ENCODE data around the gene TARDBP.
"Not testable (repeated sequence)": the region's sequence is repeated elsewhere in the genome, so short reads cannot be mapped to it uniquely, and the experiment has no call there.

TARDBP gene

GRCh38 chr1:11059968-11060830, 47.7 kb downstream of the TARDBP start, which contains the start of gene SRM:
SRM (minus strand) TSS chr1:11060018; CDS start chr1:11059943, 75 bp downstream.
- DNase-seq (ENCODE audit: low read depth in 3 of 3): peak; percentile 80 to 91 (median 85)

- DNase-seq (ENCODE audit: low read depth in 3 of 3): no peak
Measured at GRCh38 chr1:11061652-11062365, 49.4 kb downstream of the TARDBP start.

- no peak for DNase-seq (ENCODE audit: low read depth in 3 of 3)
Measured at GRCh38 chr1:11062965-11063401, 50.5 kb downstream of the TARDBP start.

- not testable (repeated sequence) for DNase-seq (ENCODE audit: low read depth in 3 of 3)
Measured at GRCh38 chr1:11063937-11064537, 51.6 kb downstream of the TARDBP start.

- no peak for DNase-seq (ENCODE audit: low read depth in 3 of 3)
Measured at GRCh38 chr1:11064942-11065341, 52.5 kb downstream of the TARDBP start.

- no peak for DNase-seq (ENCODE audit: low read depth in 3 of 3)
Measured at GRCh38 chr1:11065796-11066195, 53.3 kb downstream of the TARDBP start.

GRCh38 chr1:11067716-11068599, 55.5 kb downstream of the TARDBP start:
- no peak for DNase-seq (ENCODE audit: low read depth in 3 of 3)

- DNase-seq (ENCODE audit: low read depth in 3 of 3): no peak
Measured at GRCh38 chr1:11068600-11069473, 56.4 kb downstream of the TARDBP start.

- no peak for DNase-seq (ENCODE audit: low read depth in 3 of 3)
Measured at GRCh38 chr1:11070876-11071275, 58.4 kb downstream of the TARDBP start.

GRCh38 chr1:11071463-11072215, 59.2 kb downstream of the TARDBP start:
- no peak for DNase-seq (ENCODE audit: low read depth in 3 of 3)

- no peak for DNase-seq (ENCODE audit: low read depth in 3 of 3)
Measured at GRCh38 chr1:11072216-11072917, 59.9 kb downstream of the TARDBP start.

- not testable (repeated sequence) for DNase-seq (ENCODE audit: low read depth in 3 of 3)
Measured at GRCh38 chr1:11073398-11073797, 60.9 kb downstream of the TARDBP start.
